ENCODE data around the gene GTF2A2. TPM values are rescaled to one million over a fixed set of nuclear protein-coding genes. Genes with fewer than 3 reads are reported as not detected.

The GTF2A2 gene
- total RNA-seq, 1 experiment from 2014 or later = 129 TPM

GRCh38 chr15:59680870-59681269 lies 23.6 kb upstream of the GTF2A2 start (continued):
- TF ChIP-seq STAT6 (CRISPR knock-in tag; conservative IDR thresholded peaks at IDR 0.05; ENCODE audit: low read depth) = no peak
- no peak for TF ChIP-seq JAZF1 (CRISPR knock-in tag; IDR thresholded peaks at IDR 0.05)

- DNase-seq (ENCODE audit: low spot score) = no peak
- Mint-ChIP-seq H3K9me3 (no peaks in the 10 kb centered on the region), H3K27ac (no peak overlapping the region), H3K4me1 (no peaks in the 10 kb centered on the region), H3K27me3 (ENCODE audit: low read depth) (no peaks in the 10 kb centered on the region), H3K36me3 (peaks cover 61% of the 10 kb centered on the region), H3K4me3 (no peak overlapping the region)
- CTCF ChIA-PET = no interaction called here
- no peak for TF ChIP-seq SOX15 (CRISPR knock-in tag; IDR thresholded peaks at IDR 0.05)
- no peak for TF ChIP-seq ETV6 (CRISPR knock-in tag; IDR thresholded peaks at IDR 0.05)
- TF ChIP-seq NFATC4 (CRISPR knock-in tag; IDR thresholded peaks at IDR 0.05) = no peak
- TF ChIP-seq GABPB1 (CRISPR knock-in tag; IDR thresholded peaks at IDR 0.05) = no peak
- TF ChIP-seq PRRX2 (CRISPR knock-in tag; IDR thresholded peaks at IDR 0.05) = no peak
- TF ChIP-seq CREM (CRISPR knock-in tag; IDR thresholded peaks at IDR 0.05) = no peak
- no peak for TF ChIP-seq ZSCAN18 (CRISPR knock-in tag; IDR thresholded peaks at IDR 0.05)
- TF ChIP-seq, protein P1, sequence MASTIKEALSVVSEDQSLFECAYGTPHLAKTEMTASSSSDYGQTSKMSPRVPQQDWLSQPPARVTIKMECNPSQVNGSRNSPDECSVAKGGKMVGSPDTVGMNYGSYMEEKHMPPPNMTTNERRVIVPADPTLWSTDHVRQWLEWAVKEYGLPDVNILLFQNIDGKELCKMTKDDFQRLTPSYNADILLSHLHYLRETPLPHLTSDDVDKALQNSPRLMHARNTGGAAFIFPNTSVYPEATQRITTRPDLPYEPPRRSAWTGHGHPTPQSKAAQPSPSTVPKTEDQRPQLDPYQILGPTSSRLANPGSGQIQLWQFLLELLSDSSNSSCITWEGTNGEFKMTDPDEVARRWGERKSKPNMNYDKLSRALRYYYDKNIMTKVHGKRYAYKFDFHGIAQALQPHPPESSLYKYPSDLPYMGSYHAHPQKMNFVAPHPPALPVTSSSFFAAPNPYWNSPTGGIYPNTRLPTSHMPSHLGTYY (CRISPR knock-in tag; IDR thresholded peaks at IDR 0.05) = no peak
- no peak for TF ChIP-seq MYBL2 (CRISPR knock-in tag; IDR thresholded peaks at IDR 0.05)
- no peak for ATAC-seq
- POLR2A ChIA-PET = no interaction called here
Measured at GRCh38 chr15:59680346-59680745, 23.0 kb upstream of the GTF2A2 start.

DNA sequence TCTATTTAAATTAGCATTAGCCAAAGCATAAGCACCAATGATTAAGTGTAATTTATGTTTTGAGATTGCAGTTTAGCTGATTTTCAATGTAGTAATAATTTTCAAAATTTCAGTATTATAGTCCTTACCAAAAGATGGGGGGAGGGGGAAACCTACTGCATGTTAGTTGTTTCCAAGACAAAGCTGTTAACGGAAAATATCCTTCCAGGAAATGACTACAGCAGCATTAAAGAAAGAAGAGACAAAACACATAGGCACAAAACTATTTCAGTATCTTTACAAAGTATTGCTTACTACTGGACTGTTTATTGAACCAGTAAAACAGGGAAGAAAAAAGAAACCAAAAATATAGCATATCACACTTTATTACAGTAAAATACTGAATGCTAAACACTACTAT lies 21.3 kb upstream of the GTF2A2 start:
- ChIA-PET CTCF (no interaction called here), POLR2A (no interaction called here)
- Mint-ChIP-seq H3K4me1 (no peaks in the 10 kb centered on the region), H3K4me3 (no peak overlapping the region), H3K9me3 (no peaks in the 10 kb centered on the region), H3K27ac (no peak overlapping the region), H3K36me3 (peaks cover 68% of the 10 kb centered on the region), H3K27me3 (ENCODE audit: low read depth) (no peaks in the 10 kb centered on the region)
- DNase-seq (ENCODE audit: low spot score) (no peak), ATAC-seq (no peak)
- TF ChIP-seq, protein P2, sequence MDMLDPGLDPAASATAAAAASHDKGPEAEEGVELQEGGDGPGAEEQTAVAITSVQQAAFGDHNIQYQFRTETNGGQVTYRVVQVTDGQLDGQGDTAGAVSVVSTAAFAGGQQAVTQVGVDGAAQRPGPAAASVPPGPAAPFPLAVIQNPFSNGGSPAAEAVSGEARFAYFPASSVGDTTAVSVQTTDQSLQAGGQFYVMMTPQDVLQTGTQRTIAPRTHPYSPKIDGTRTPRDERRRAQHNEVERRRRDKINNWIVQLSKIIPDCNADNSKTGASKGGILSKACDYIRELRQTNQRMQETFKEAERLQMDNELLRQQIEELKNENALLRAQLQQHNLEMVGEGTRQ (CRISPR knock-in tag; IDR thresholded peaks at IDR 0.05) = no peak
- TF ChIP-seq ZBTB43 (CRISPR knock-in tag; IDR thresholded peaks at IDR 0.05) (no peak), EMX1 (CRISPR knock-in tag; IDR thresholded peaks at IDR 0.05) (no peak), CREM (CRISPR knock-in tag; IDR thresholded peaks at IDR 0.05) (no peak), GABPB1 (CRISPR knock-in tag; IDR thresholded peaks at IDR 0.05) (no peak), STAT6 (CRISPR knock-in tag; conservative IDR thresholded peaks at IDR 0.05; ENCODE audit: low read depth) (no peak), ZNF121 (CRISPR knock-in tag; IDR thresholded peaks at IDR 0.05) (no peak), RELA (CRISPR knock-in tag; IDR thresholded peaks at IDR 0.05; ENCODE audit: borderline replicate concordance) (no peak), TEAD1 (CRISPR knock-in tag; IDR thresholded peaks at IDR 0.05) (no peak), CTCF (IDR thresholded peaks at IDR 0.05) (no peak), NR2C2 (CRISPR knock-in tag; IDR thresholded peaks at IDR 0.05) (no peak), CREB1 (CRISPR knock-in tag; IDR thresholded peaks at IDR 0.05) (no peak)
- TF ChIP-seq, protein P3, sequence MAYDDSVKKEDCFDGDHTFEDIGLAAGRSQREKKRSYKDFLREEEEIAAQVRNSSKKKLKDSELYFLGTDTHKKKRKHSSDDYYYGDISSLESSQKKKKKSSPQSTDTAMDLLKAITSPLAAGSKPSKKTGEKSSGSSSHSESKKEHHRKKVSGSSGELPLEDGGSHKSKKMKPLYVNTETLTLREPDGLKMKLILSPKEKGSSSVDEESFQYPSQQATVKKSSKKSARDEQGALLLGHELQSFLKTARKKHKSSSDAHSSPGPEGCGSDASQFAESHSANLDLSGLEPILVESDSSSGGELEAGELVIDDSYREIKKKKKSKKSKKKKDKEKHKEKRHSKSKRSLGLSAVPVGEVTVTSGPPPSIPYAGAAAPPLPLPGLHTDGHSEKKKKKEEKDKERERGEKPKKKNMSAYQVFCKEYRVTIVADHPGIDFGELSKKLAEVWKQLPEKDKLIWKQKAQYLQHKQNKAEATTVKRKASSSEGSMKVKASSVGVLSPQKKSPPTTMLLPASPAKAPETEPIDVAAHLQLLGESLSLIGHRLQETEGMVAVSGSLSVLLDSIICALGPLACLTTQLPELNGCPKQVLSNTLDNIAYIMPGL (CRISPR knock-in tag; IDR thresholded peaks at IDR 0.05) = no peak

All from WTC11 (cell line).